HG03097 (cell line): Measurements from ENCODE around the gene MTCP1.
A peak's percentile ranks its signal among the peaks of the same experiment; 100 is the strongest.

Source experiments
- ATAC-seq: cut with Tn5 transposase; IDR thresholded peaks from one replicate; pipeline ENCODE4 v1.9.1; 2021; ENCODE audit not compliant: unreplicated experiment, low FRiP score

The MTCP1 gene

GRCh38 chrX:155055494-155055893 lies 15.4 kb downstream of the MTCP1 start:
- ATAC-seq, result no peak

- no peak for ATAC-seq
Observed at GRCh38 chrX:155054255-155054654, 16.7 kb downstream of the MTCP1 start.

GRCh38 chrX:155053656-155054055 lies 17.3 kb downstream of the MTCP1 start:
- no peak for ATAC-seq

- no peak for ATAC-seq
Observed at GRCh38 chrX:155052738-155053498, 18.0 kb downstream of the MTCP1 start.

- no peak for ATAC-seq
Observed at GRCh38 chrX:155048977-155049619, 21.8 kb downstream of the MTCP1 start.

- no peak for ATAC-seq
Observed at GRCh38 chrX:155046811-155047528, 24.0 kb downstream of the MTCP1 start.

- ATAC-seq, result no peak
Observed at GRCh38 chrX:155046129-155046810, 24.7 kb downstream of the MTCP1 start.

GRCh38 chrX:155035688-155036087 lies 35.2 kb downstream of the MTCP1 start:
- no peak for ATAC-seq

GRCh38 chrX:155031657-155032056 lies 39.3 kb downstream of the MTCP1 start:
- ATAC-seq, result no peak

GRCh38 chrX:155028877-155029291 lies 42.1 kb downstream of the MTCP1 start:
- ATAC-seq, result no peak

GRCh38 chrX:155028129-155028528 lies 42.8 kb downstream of the MTCP1 start:
- ATAC-seq, result no peak

GRCh38 chrX:155027509-155028066 lies 43.3 kb downstream of the MTCP1 start:
- ATAC-seq, result no peak

GRCh38 chrX:155026727-155027508 lies 44.0 kb downstream of the MTCP1 start, which contains the start of gene FUNDC2:
FUNDC2 (plus strand) TSS chrX:155026844; CDS start chrX:155026939, 95 bp downstream.
- ATAC-seq, result peak; percentile 80

- no peak for ATAC-seq
Observed at GRCh38 chrX:155026420-155026726, 44.6 kb downstream of the MTCP1 start.

- no peak for ATAC-seq
Observed at GRCh38 chrX:155023907-155024833, 46.8 kb downstream of the MTCP1 start.

GRCh38 chrX:155022585-155022984 lies 48.4 kb downstream of the MTCP1 start, which contains the start of gene F8:
F8 (minus strand) TSS chrX:155022723; CDS start chrX:155022552, 171 bp downstream.
- ATAC-seq, result no peak

GRCh38 chrX:155020591-155020990 lies 50.3 kb downstream of the MTCP1 start:
- no peak for ATAC-seq
